K562 (cell line): ENCODE data around the gene CCN6. TPM values are rescaled to one million over a fixed set of nuclear protein-coding genes. Genes with fewer than 3 reads are reported as not detected.

ENCODE experiments used
- ATAC-seq: fragments of 200-7000 bp; cut with Tn5 transposase; 3 replicates; pipeline ENCODE4 v1.9.1; 2020; ENCODE audit warnings: moderate library complexity
- BruUV-seq: library from RNA; stranded (reverse); fragments of 400-500 nt; replicated peaks from 2 replicates; lab custom pipeline; 2021; lab: Mats Ljungman, UMichigan
- CTCF ChIA-PET: fragments of 300-600 bp; formaldehyde crosslinking; extraction: SDS; loops from one replicate; lab custom pipeline; 2021; ENCODE audit warnings: low intra/inter-chr PET ratio; lab: Yijun Ruan, JAX
- POLR2A ChIA-PET: fragments of 300-600, 350-650 bp; sonication (Branson Sonifier 250); formaldehyde crosslinking; extraction: SDS; loops from one replicate; lab custom pipeline; 2021; ENCODE audit warnings: antibody characterized with exemption, inconsistent platforms; lab: Yijun Ruan, JAX
- DNase-seq, 4 experiments: peaks; one replicate each; pipeline versions ENCODE4 v3.0.0 to v3.0.0-alpha.2; 2011 to 2018; ENCODE audit warnings: low spot score in 3 of 4, mixed read lengths in 3 of 4; ENCODE audit errors: extremely low read depth in 1 of 4
- FAIRE-seq: peaks from 2 replicates; lab custom pipeline; 2011; peaks lifted over from hg19 to GRCh38; lab: Jason Lieb, UNC
- H2AFZ ChIP-seq: 2 replicates; pipeline ENCODE4 v1.6.0; 2011; ENCODE audit warnings: low read depth, low read length, control low read depth, inconsistent platforms
- H3K27ac ChIP-seq: fragments of 200-600 bp; 3 replicates; pipeline ENCODE4 v1.8.0; 2011; ENCODE audit warnings: low read depth, mild to moderate bottlenecking, control low read depth, inconsistent platforms, low read length, moderate library complexity, mixed read lengths; ENCODE audit errors: extremely low read depth
- H3K27me3 ChIP-seq, 2 experiments: fragments of 300-600 bp in 1 of 2; 2 replicates in 1 of 2; 3 replicates in 1 of 2; pipeline versions ENCODE4 v1.6.0 to v1.8.0; 2011; ENCODE audit warnings: inconsistent platforms in 2 of 2, low read length in 2 of 2, mild to moderate bottlenecking in 1 of 2, mixed read lengths in 1 of 2, moderate library complexity in 1 of 2; ENCODE audit not compliant: control insufficient read depth in 2 of 2, insufficient read depth in 2 of 2
- H3K36me3 ChIP-seq: fragments of 300-600 bp; 3 replicates; pipeline ENCODE4 v1.8.0; 2011; ENCODE audit warnings: mild to moderate bottlenecking, low read length, inconsistent platforms; ENCODE audit not compliant: control insufficient read depth, insufficient read depth
- H3K4me1 ChIP-seq, 2 experiments: fragments of 200-600 bp in 1 of 2; replicated peaks in 1 of 2; 2 replicates in 1 of 2; 3 replicates in 1 of 2; pipeline versions ENCODE4 v1.5.1 to v1.8.0; 2011; ENCODE audit warnings: inconsistent platforms in 2 of 2, low read length in 2 of 2, mild to moderate bottlenecking in 1 of 2, mixed read lengths in 1 of 2, moderate library complexity in 1 of 2; ENCODE audit not compliant: control insufficient read depth in 2 of 2, insufficient read depth in 2 of 2
- H3K4me2 ChIP-seq: 2 replicates; pipeline ENCODE4 v1.6.1; 2011; ENCODE audit warnings: low read length, control low read depth, inconsistent platforms, mixed read lengths; ENCODE audit not compliant: insufficient read depth
- H3K4me3 ChIP-seq: fragments of 200-600 bp; sonication (generic), shearing (Covaris generic); 2 replicates; pipeline ENCODE4 v1.5.1; 2016; ENCODE audit warnings: control low read depth, inconsistent platforms
- H3K79me2 ChIP-seq: fragments of 200-600 bp; 3 replicates; pipeline ENCODE4 v1.8.0; 2011; ENCODE audit warnings: low read length, inconsistent platforms; ENCODE audit not compliant: control insufficient read depth, insufficient read depth
- H3K9ac ChIP-seq, 2 experiments: 2 replicates each; pipeline versions ENCODE4 v1.6.0 to v1.6.1; 2011; ENCODE audit warnings: low read depth in 2 of 2, low read length in 2 of 2, control low read depth in 1 of 2, inconsistent platforms in 1 of 2, mild to moderate bottlenecking in 1 of 2, mixed read lengths in 1 of 2; ENCODE audit not compliant: insufficient read depth in 1 of 2
- H3K9me1 ChIP-seq: one replicate; pipeline ENCODE4 v1.6.0; 2011; ENCODE audit warnings: inconsistent platforms, mild to moderate bottlenecking, low read length, moderate library complexity; ENCODE audit not compliant: control insufficient read depth, insufficient read depth
- H3K9me3 ChIP-seq: replicated peaks from 2 replicates; pipeline ENCODE4 v1.5.1; 2011; ENCODE audit warnings: low read depth, low read length, inconsistent platforms; ENCODE audit not compliant: control insufficient read depth, insufficient read depth
- H4K20me1 ChIP-seq: replicated peaks from 2 replicates; pipeline ENCODE4 v1.6.1; 2011; ENCODE audit warnings: low read length, inconsistent platforms, mixed read lengths; ENCODE audit not compliant: control insufficient read depth, insufficient read depth
- HSF4 ChIP-seq: fragments of 250-450 bp; sonication (Bioruptor Pico); IDR thresholded peaks from 2 replicates; pipeline ENCODE4 v2.1.2; 2022; ENCODE audit warnings: mild to moderate bottlenecking, moderate library complexity, borderline replicate concordance
- NCOA2 ChIP-seq, 2 experiments: fragments of 450-650 bp; IDR thresholded peaks; 2 replicates each; pipeline ENCODE4 v1.6.1; 2018; ENCODE audit warnings: mild to moderate bottlenecking in 2 of 2, moderate library complexity in 1 of 2; ENCODE audit not compliant: partially characterized antibody in 2 of 2
- NRF1 ChIP-seq, 2 experiments: fragments of 450-650 bp; IDR thresholded peaks in 1 of 2; conservative IDR thresholded peaks in 1 of 2; 2 replicates each; pipeline ENCODE4 v1.6.1; 2014; ENCODE audit warnings: mild to moderate bottlenecking in 2 of 2
- TAF1 ChIP-seq: IDR thresholded peaks from 2 replicates; pipeline ENCODE4 v1.6.1; 2011; ENCODE audit warnings: mild to moderate bottlenecking, low read length, moderate library complexity; ENCODE audit not compliant: insufficient read depth, control insufficient read depth, severe bottlenecking; ENCODE audit errors: extremely low read depth
- TRIM28 ChIP-seq: fragments of 450-650 bp; IDR thresholded peaks from 2 replicates; pipeline ENCODE4 v1.6.1; 2017
- ZNF143 ChIP-seq: sonication (generic); formaldehyde crosslinking; IDR thresholded peaks from 2 replicates; pipeline ENCODE4 v1.9.0; 2022; ENCODE audit warnings: mild to moderate bottlenecking, missing genetic modification reagents
- ZNF197 ChIP-seq: fragments of 200-800 bp; sonication (Bioruptor generic); IDR thresholded peaks from 2 replicates; pipeline ENCODE4 v1.6.1; 2016; ENCODE audit warnings: low read depth, missing genetic modification characterization, missing compliant biosample characterization
- ZNF280A ChIP-seq: fragments of 450-650 bp; IDR thresholded peaks from 2 replicates; pipeline ENCODE4 v1.6.1; 2018; ENCODE audit warnings: mild to moderate bottlenecking, low read depth; ENCODE audit not compliant: partially characterized antibody
- ZNF354B ChIP-seq: fragments of 250-450 bp; sonication (Bioruptor Pico); IDR thresholded peaks from 2 replicates; pipeline ENCODE4 v1.4.0; 2020
- ZNF431 ChIP-seq: sonication (generic); formaldehyde crosslinking; IDR thresholded peaks from 2 replicates; pipeline ENCODE4 v1.8.0; 2022; ENCODE audit warnings: mild to moderate bottlenecking, missing genetic modification reagents
- WGBS: fragments of 100-300 bp; shearing (Covaris generic); methylation state at CpG from one replicate; pipeline ENCODE4 v1.1.6; 2016; ENCODE audit warnings: low coverage, mixed read lengths; ENCODE audit not compliant: insufficient coverage; ENCODE audit errors: missing lambda C conversion rate; 5-methylcytosine and 5-hydroxymethylcytosine counted together
- in situ Hi-C: fragments of 300-500 bp; cut with MboI; formaldehyde crosslinking; loops from 4 replicates; pipeline ENCODE4 v1.15.0; 2018; ENCODE audit warnings: inconsistent platforms, mixed read lengths
- intact Hi-C: fragments of 100-400 bp; cut with micrococcal nuclease; formaldehyde crosslinking; loops from 2 replicates; pipeline ENCODE4 v1.14.2; 2022
- polyA plus RNA-seq, 8 experiments: library from polyadenylated mRNA; depleted of rRNA in 4 of 8; stranded (reverse) in 5 of 8; unstranded in 3 of 8; fragments of >200 nt; fragmentation: Nextera tagmentation in 2 of 8; fragmentation: Illumina TruSeq in 1 of 8; extraction: Ambion mirVana in 2 of 8; extraction: Trizol in 1 of 8; gene quantifications; 2 replicates each; pipeline versions ENCODE4 v1.2.1 to v1.2.3, GENCODE V29; 2011 to 2014; ENCODE audit warnings: inconsistent platforms in 1 of 8, missing spikeins in 1 of 8
- total RNA-seq, 7 experiments: library from RNA; depleted of rRNA in 6 of 7; stranded (reverse); fragments of >200 nt in 6 of 7; fragmentation: Illumina TruSeq in 2 of 7; extraction: Trizol in 2 of 7; gene quantifications; 2 replicates each; pipeline versions ENCODE4 v1.2.1 to v1.2.3, GENCODE V29; 2011 to 2021; ENCODE audit warnings: low replicate concordance in 1 of 7
- TF ChIP-seq, protein P1 (sequence below): IDR thresholded peaks from 2 replicates; pipeline ENCODE4 v1.6.1; 2011; ENCODE audit warnings: borderline replicate concordance, low read depth, mild to moderate bottlenecking, moderate library complexity, low read length; ENCODE audit not compliant: insufficient read depth, poor library complexity, severe bottlenecking
- TF ChIP-seq, protein P2 (sequence below): sonication (generic); formaldehyde crosslinking; IDR thresholded peaks from 2 replicates; pipeline ENCODE4 v1.8.0; 2022; ENCODE audit warnings: mild to moderate bottlenecking, missing genetic modification reagents, borderline replicate concordance
- TF ChIP-seq, protein P3 (sequence below): fragments of 450-650 bp; formaldehyde crosslinking; IDR thresholded peaks from 2 replicates; pipeline ENCODE4 v1.4.0; 2022; ENCODE audit warnings: missing genetic modification characterization

CCN6 gene
- total and polyA plus RNA-seq, 9 of the 15 experiments (the other 6 are each of a cell fraction or from before 2014, with no cell fraction given) = 0.04 to 0.62 (median 0.21) TPM; not detected in 2

DNA sequence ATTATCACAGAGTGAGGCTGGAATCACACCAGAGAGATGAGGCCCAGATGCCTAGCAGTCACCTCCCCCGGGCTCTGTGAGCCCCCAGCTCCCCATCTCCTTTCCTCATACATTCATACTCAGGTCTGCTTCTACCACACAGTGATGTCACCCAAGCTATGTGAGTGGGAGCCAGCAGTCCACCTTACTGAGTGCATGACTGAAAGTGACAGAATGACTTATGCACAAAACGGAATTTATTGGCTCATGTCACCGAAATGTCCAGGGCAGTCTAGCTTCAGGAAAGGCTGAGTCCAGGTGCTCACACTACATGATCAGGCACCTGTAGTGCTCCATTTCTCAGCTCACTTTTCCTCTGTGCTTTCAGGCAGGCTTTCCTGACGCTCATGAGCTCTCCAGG is 36.7 kb upstream of the CCN6 start:
- BruUV-seq = no TSS peak
- no peaks in the 10 kb centered on the region for H3K79me2 ChIP-seq
- no peak overlapping the region for H2AFZ ChIP-seq
- no peak for ATAC-seq
- no peak for TF ChIP-seq ZNF354B (CRISPR knock-in tag)
- no peak for TF ChIP-seq HSF4
- TF ChIP-seq ZNF197 = no peak
- no peak for TF ChIP-seq NRF1 (conservative IDR thresholded peaks at IDR 0.05 in 1 of 2, IDR thresholded peaks at IDR 0.05 in 1 of 2)
- TF ChIP-seq TAF1 = no peak
- no peak for TF ChIP-seq ZNF143
- TF ChIP-seq, protein P1, sequence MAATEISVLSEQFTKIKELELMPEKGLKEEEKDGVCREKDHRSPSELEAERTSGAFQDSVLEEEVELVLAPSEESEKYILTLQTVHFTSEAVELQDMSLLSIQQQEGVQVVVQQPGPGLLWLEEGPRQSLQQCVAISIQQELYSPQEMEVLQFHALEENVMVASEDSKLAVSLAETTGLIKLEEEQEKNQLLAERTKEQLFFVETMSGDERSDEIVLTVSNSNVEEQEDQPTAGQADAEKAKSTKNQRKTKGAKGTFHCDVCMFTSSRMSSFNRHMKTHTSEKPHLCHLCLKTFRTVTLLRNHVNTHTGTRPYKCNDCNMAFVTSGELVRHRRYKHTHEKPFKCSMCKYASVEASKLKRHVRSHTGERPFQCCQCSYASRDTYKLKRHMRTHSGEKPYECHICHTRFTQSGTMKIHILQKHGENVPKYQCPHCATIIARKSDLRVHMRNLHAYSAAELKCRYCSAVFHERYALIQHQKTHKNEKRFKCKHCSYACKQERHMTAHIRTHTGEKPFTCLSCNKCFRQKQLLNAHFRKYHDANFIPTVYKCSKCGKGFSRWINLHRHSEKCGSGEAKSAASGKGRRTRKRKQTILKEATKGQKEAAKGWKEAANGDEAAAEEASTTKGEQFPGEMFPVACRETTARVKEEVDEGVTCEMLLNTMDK = no peak
- TF ChIP-seq ZNF280A = no peak
- no peak for TF ChIP-seq TRIM28
- TF ChIP-seq ZNF431 = no peak
- TF ChIP-seq, protein P2, sequence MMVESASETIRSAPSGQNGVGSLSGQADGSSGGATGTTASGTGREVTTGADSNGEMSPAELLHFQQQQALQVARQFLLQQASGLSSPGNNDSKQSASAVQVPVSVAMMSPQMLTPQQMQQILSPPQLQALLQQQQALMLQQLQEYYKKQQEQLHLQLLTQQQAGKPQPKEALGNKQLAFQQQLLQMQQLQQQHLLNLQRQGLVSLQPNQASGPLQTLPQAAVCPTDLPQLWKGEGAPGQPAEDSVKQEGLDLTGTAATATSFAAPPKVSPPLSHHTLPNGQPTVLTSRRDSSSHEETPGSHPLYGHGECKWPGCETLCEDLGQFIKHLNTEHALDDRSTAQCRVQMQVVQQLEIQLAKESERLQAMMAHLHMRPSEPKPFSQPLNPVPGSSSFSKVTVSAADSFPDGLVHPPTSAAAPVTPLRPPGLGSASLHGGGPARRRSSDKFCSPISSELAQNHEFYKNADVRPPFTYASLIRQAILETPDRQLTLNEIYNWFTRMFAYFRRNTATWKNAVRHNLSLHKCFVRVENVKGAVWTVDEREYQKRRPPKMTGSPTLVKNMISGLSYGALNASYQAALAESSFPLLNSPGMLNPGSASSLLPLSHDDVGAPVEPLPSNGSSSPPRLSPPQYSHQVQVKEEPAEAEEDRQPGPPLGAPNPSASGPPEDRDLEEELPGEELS (CRISPR knock-in tag) = no peak
- no peak for TF ChIP-seq NCOA2 (IDR thresholded peaks at IDR 0.05; ENCODE audit: partially characterized antibody in 2 of 2)
- TF ChIP-seq, protein P3, sequence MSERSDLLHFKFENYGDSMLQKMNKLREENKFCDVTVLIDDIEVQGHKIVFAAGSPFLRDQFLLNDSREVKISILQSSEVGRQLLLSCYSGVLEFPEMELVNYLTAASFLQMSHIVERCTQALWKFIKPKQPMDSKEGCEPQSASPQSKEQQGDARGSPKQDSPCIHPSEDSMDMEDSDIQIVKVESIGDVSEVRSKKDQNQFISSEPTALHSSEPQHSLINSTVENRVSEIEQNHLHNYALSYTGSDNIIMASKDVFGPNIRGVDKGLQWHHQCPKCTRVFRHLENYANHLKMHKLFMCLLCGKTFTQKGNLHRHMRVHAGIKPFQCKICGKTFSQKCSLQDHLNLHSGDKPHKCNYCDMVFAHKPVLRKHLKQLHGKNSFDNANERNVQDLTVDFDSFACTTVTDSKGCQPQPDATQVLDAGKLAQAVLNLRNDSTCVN (CRISPR knock-in tag) = no peak
- intact Hi-C loops (no loop called here), in situ Hi-C loops (no loop called here)
- no peak overlapping the region for H3K4me3 ChIP-seq
- no peaks in the 10 kb centered on the region for H4K20me1 ChIP-seq
- no peak overlapping the region for H3K27ac ChIP-seq
- ChIA-PET POLR2A (interaction anchor here (0.7 to 2.0 kb wide), 2 partner anchors 10 to 401 kb away, joined by 3 to 5 read pairs; no protein-coding TSS in a partner anchor), CTCF (no interaction called here)
- H3K4me1 ChIP-seq = no peaks in the 10 kb centered on the region
- peaks cover 24 to 26% of the 10 kb centered on the region in 2 experiments; a peak in 4 of 5 replicates for H3K27me3 ChIP-seq
- 3% methylated on average over 4 of the region's 4 CpGs for WGBS
- no peak overlapping the region for H3K4me2 ChIP-seq
- no peaks in the 10 kb centered on the region for H3K9me1 ChIP-seq
- H3K9ac ChIP-seq = no peak overlapping the region
- H3K36me3 ChIP-seq = no peaks in the 10 kb centered on the region
- no peak for FAIRE-seq
- no peaks in the 10 kb centered on the region for H3K9me3 ChIP-seq
- DNase-seq = no peak
